IMR-90 (cell line): ENCODE measurements around the gene GRK5. TPM values are rescaled to one million over a fixed set of nuclear protein-coding genes. Genes with fewer than 3 reads are reported as not detected.
A peak's percentile ranks its signal among the peaks of the same experiment; 100 is the strongest.

ENCODE experiments used
- ATAC-seq: fragments of 200-7000 bp; cut with Tn5 transposase; 2 replicates; pipeline ENCODE4 v1.9.1; 2020; ENCODE audit warnings: low read depth, mild to moderate bottlenecking, moderate library complexity
- BruUV-seq: library from RNA; stranded (reverse); fragments of 400-500 nt; replicated peaks from 2 replicates; lab custom pipeline; 2021; lab: Mats Ljungman, UMichigan
- CTCF ChIA-PET: fragments of 300-600 bp; formaldehyde crosslinking; extraction: SDS; loops from one replicate; lab custom pipeline; 2021; ENCODE audit warnings: antibody characterized with exemption; lab: Yijun Ruan, JAX
- POLR2A ChIA-PET: fragments of 300-600 bp; sonication (Branson Sonifier 250); formaldehyde crosslinking; loops from one replicate; lab custom pipeline; 2022; ENCODE audit warnings: antibody characterized with exemption; ENCODE audit not compliant: unreplicated experiment; lab: Charles Lee
- DNase-seq: peaks from one replicate; pipeline ENCODE4 v3.0.0; 2013
- H2AFZ ChIP-seq: replicated peaks from 2 replicates; pipeline ENCODE3; 2013; ENCODE audit warnings: low read length, mild to moderate bottlenecking; ENCODE audit not compliant: poor library complexity
- H2AK5ac ChIP-seq: 2 replicates; pipeline ENCODE4 v1.6.1; 2013; ENCODE audit warnings: low read depth, low read length, inconsistent platforms
- H2AK9ac ChIP-seq: replicated peaks from 2 replicates; pipeline ENCODE3; 2013; ENCODE audit warnings: mild to moderate bottlenecking, low read depth, low read length, moderate library complexity; ENCODE audit not compliant: poor library complexity
- H2BK120ac ChIP-seq: 2 replicates; pipeline ENCODE4 v1.6.1; 2013; ENCODE audit warnings: low read depth, low read length, inconsistent platforms
- H2BK15ac ChIP-seq: 3 replicates; pipeline ENCODE4 v1.6.1; 2013; ENCODE audit warnings: low read depth, low read length, inconsistent platforms
- H2BK20ac ChIP-seq: 2 replicates; pipeline ENCODE4 v1.6.1; 2013; ENCODE audit warnings: low read depth, mild to moderate bottlenecking, inconsistent platforms, low read length, moderate library complexity
- H2BK5ac ChIP-seq: 2 replicates; pipeline ENCODE4 v1.6.1; 2013; ENCODE audit warnings: mild to moderate bottlenecking, low read depth, low read length, inconsistent platforms; ENCODE audit not compliant: poor library complexity, severe bottlenecking
- H3K14ac ChIP-seq: replicated peaks from 2 replicates; pipeline ENCODE4 v1.6.1; 2013; ENCODE audit warnings: low read depth, low read length, inconsistent platforms
- H3K18ac ChIP-seq: 2 replicates; pipeline ENCODE4 v1.6.1; 2013; ENCODE audit warnings: low read depth, low read length, control low read depth
- H3K23ac ChIP-seq: 2 replicates; pipeline ENCODE4 v1.6.1; 2013; ENCODE audit warnings: low read depth, low read length, inconsistent platforms
- H3K27ac ChIP-seq: 2 replicates; pipeline ENCODE4 v1.5.1; 2013; ENCODE audit warnings: mild to moderate bottlenecking, control low read depth, low read length; ENCODE audit not compliant: insufficient read depth
- H3K27me3 ChIP-seq: 2 replicates; pipeline ENCODE4 v1.6.1; 2013; ENCODE audit warnings: low read length; ENCODE audit not compliant: control insufficient read depth, insufficient read depth
- H3K36me3 ChIP-seq: 2 replicates; pipeline ENCODE4 v1.6.1; 2013; ENCODE audit warnings: low read length, mixed read lengths; ENCODE audit not compliant: control insufficient read depth, insufficient read depth
- H3K4ac ChIP-seq: 2 replicates; pipeline ENCODE4 v1.6.1; 2013; ENCODE audit warnings: low read depth, low read length, inconsistent platforms
- H3K4me1 ChIP-seq: 2 replicates; pipeline ENCODE4 v1.6.1; 2013; ENCODE audit warnings: low read length, mixed read lengths; ENCODE audit not compliant: control insufficient read depth, insufficient read depth
- H3K4me2 ChIP-seq: 2 replicates; pipeline ENCODE4 v1.6.1; 2013; ENCODE audit warnings: low read depth, mild to moderate bottlenecking, control low read depth, low read length, moderate library complexity
- H3K4me3 ChIP-seq: 2 replicates; pipeline ENCODE4 v1.5.1; 2013; ENCODE audit warnings: low read depth, mild to moderate bottlenecking, control low read depth, low read length, moderate library complexity; ENCODE audit not compliant: insufficient read depth
- H3K56ac ChIP-seq: 2 replicates; pipeline ENCODE4 v1.6.1; 2013; ENCODE audit warnings: low read length, inconsistent platforms; ENCODE audit not compliant: insufficient read depth; ENCODE audit errors: extremely low read depth
- H3K79me1 ChIP-seq, 2 experiments: 2 replicates each; pipeline ENCODE4 v1.6.1; 2013; ENCODE audit warnings: low read length in 2 of 2, inconsistent platforms in 1 of 2, low read depth in 1 of 2
- H3K9ac ChIP-seq: 2 replicates; pipeline ENCODE4 v1.6.1; 2013; ENCODE audit warnings: low read depth, low read length, control low read depth
- H3K9me1 ChIP-seq: 2 replicates; pipeline ENCODE4 v1.6.1; 2013; ENCODE audit warnings: low read length, inconsistent platforms; ENCODE audit not compliant: insufficient read depth
- H3K9me3 ChIP-seq: 2 replicates; pipeline ENCODE4 v1.6.1; 2013; ENCODE audit warnings: low read length; ENCODE audit not compliant: control insufficient read depth, insufficient read depth
- H4K20me1 ChIP-seq: 2 replicates; pipeline ENCODE4 v1.6.1; 2013; ENCODE audit warnings: low read length, inconsistent platforms; ENCODE audit not compliant: insufficient read depth
- H4K5ac ChIP-seq: 2 replicates; pipeline ENCODE4 v1.6.1; 2013; ENCODE audit warnings: mild to moderate bottlenecking, low read depth, low read length, control low read depth
- H4K8ac ChIP-seq, 2 experiments: 2 replicates each; pipeline ENCODE4 v1.6.1; 2013; ENCODE audit warnings: low read depth in 2 of 2, low read length in 2 of 2, control low read depth in 1 of 2, inconsistent platforms in 1 of 2
- H4K91ac ChIP-seq: 2 replicates; pipeline ENCODE4 v1.6.1; 2013; ENCODE audit warnings: low read depth, low read length, inconsistent platforms; ENCODE audit not compliant: insufficient read depth
- BHLHE40 ChIP-seq: fragments of 150-350 bp; IDR thresholded peaks from 2 replicates; pipeline ENCODE4 v1.6.1; 2016; ENCODE audit warnings: mild to moderate bottlenecking, low read depth, low read length
- CEBPB ChIP-seq: IDR thresholded peaks from 2 replicates; pipeline ENCODE4 v1.6.1; 2012; ENCODE audit warnings: low read depth, low read length, improper control_type of control experiment
- FOS ChIP-seq: fragments of 150-350 bp; IDR thresholded peaks from 2 replicates; pipeline ENCODE4 v1.6.1; 2016; ENCODE audit warnings: low read depth, low read length
- MAFK ChIP-seq: IDR thresholded peaks from 2 replicates; pipeline ENCODE4 v1.6.1; 2012; ENCODE audit warnings: low read depth, low read length, improper control_type of control experiment
- MAZ ChIP-seq: IDR thresholded peaks from 2 replicates; pipeline ENCODE4 v1.6.1; 2012; ENCODE audit warnings: low read depth, mild to moderate bottlenecking, low read length, improper control_type of control experiment, moderate library complexity, borderline replicate concordance
- MXI1 ChIP-seq: IDR thresholded peaks from 2 replicates; pipeline ENCODE4 v1.6.1; 2012; ENCODE audit warnings: low read depth, mild to moderate bottlenecking, low read length, moderate library complexity, borderline replicate concordance
- NFE2L2 ChIP-seq: fragments of 150-350 bp; IDR thresholded peaks from 2 replicates; pipeline ENCODE4 v1.6.1; 2016; ENCODE audit warnings: low read depth, mild to moderate bottlenecking, low read length
- POLR2A ChIP-seq: IDR thresholded peaks from 2 replicates; pipeline ENCODE4 v1.6.1; 2012; ENCODE audit warnings: mild to moderate bottlenecking, low read depth, low read length
- RAD21 ChIP-seq: IDR thresholded peaks from 2 replicates; pipeline ENCODE4 v1.6.1; 2012; ENCODE audit warnings: low read length, improper control_type of control experiment
- RCOR1 ChIP-seq: IDR thresholded peaks from 2 replicates; pipeline ENCODE4 v1.6.1; 2012; ENCODE audit warnings: mild to moderate bottlenecking, low read length, improper control_type of control experiment; ENCODE audit not compliant: insufficient replicate concordance
- RFX5 ChIP-seq: IDR thresholded peaks from 2 replicates; pipeline ENCODE4 v1.8.0; 2012; ENCODE audit warnings: low read depth, mild to moderate bottlenecking, low read length, moderate library complexity
- USF2 ChIP-seq: fragments of 150-350 bp; IDR thresholded peaks from 2 replicates; pipeline ENCODE4 v1.6.1; 2017; ENCODE audit warnings: mild to moderate bottlenecking, antibody characterized with exemption, low read length, low read depth
- WGBS, 2 experiments: methylation state at CpG; one replicate each; pipeline versions ENCODE4 v1.1.5 to v1.1.7; 2013; ENCODE audit warnings: missing lambda C conversion rate in 2 of 2; ENCODE audit not compliant: insufficient read length in 1 of 2; ENCODE audit errors: extremely low coverage in 2 of 2; 5-methylcytosine and 5-hydroxymethylcytosine counted together
- dilution Hi-C: fragments of 300-500 bp; cut with HindIII; formaldehyde crosslinking; loops from one replicate; pipeline ENCODE4 v1.14.3; 2018; ENCODE audit warnings: low sequenced_read_pairs; ENCODE audit not compliant: unreplicated experiment
- in situ Hi-C: fragments of 300-500 bp; cut with MboI; formaldehyde crosslinking; loops from 3 replicates; pipeline ENCODE4 v1.14.3; 2019; ENCODE audit warnings: low sequenced_read_pairs, inconsistent platforms, mixed read lengths
- intact Hi-C: fragments of 100-400 bp; cut with micrococcal nuclease; formaldehyde crosslinking; loops from 2 replicates; pipeline ENCODE4 v1.10.0; 2022
- polyA plus RNA-seq, 3 experiments: library from polyadenylated mRNA; depleted of rRNA; stranded (reverse); fragments of >200 nt; gene quantifications; 2 replicates each; pipeline ENCODE4 v1.2.3, GENCODE V29; 2012; ENCODE audit warnings: low replicate concordance in 1 of 3
- total RNA-seq: library from RNA; depleted of rRNA; stranded (reverse); fragments of >200 nt; gene quantifications from 2 replicates; pipeline ENCODE4 v1.2.3, GENCODE V29; 2012

The GRK5 gene
- total and polyA plus RNA-seq, 2 of the 4 experiments (the other 2 are of a cell fraction), result 12.9 to 16.3 TPM

GRCh38 chr10:119283387-119283786 lies 76.0 kb downstream of the GRK5 start:
- no peak overlapping the region for H3K4me2 ChIP-seq
- H3K4ac ChIP-seq, result no peak overlapping the region
- CTCF ChIA-PET, result no interaction called here
- H4K5ac ChIP-seq, result no peak overlapping the region
- H3K4me3 ChIP-seq, result no peak overlapping the region
- no peak overlapping the region for H3K27ac ChIP-seq
- ATAC-seq (no peak), DNase-seq (no peak)
- no peak overlapping the region for H4K91ac ChIP-seq
- intact Hi-C loops (no loop called here), dilution Hi-C loops (no loop called here), in situ Hi-C loops (no loop called here)
- no peak overlapping the region for H3K18ac ChIP-seq
- POLR2A ChIA-PET, result no interaction called here
- TF ChIP-seq MAZ (no peak), RAD21 (no peak), NFE2L2 (no peak), POLR2A (no peak), MAFK (no peak), USF2 (no peak), FOS (no peak), RCOR1 (no peak), MXI1 (no peak), RFX5 (no peak), BHLHE40 (no peak), CEBPB (no peak)
- H2AK9ac ChIP-seq, result peak overlapping the region; percentile 44
- no peak overlapping the region for H2AFZ ChIP-seq
- H3K23ac ChIP-seq, result peak overlapping the region; percentile 34; the same call in 1 of the 2 replicates
- no peaks in the 10 kb centered on the region for H3K9me3 ChIP-seq
- 67% methylated on average over 3 of the region's 5 CpGs; no CpG with 5 or more reads in 1 of the 2 experiments for WGBS, 2 experiments
- H3K36me3 ChIP-seq, result peaks cover 21% of the 10 kb centered on the region; the same call in 1 of the 2 replicates
- peaks cover 39 to 96% of the 10 kb centered on the region in 2 experiments for H3K79me1 ChIP-seq
- H2BK5ac ChIP-seq, result no peak overlapping the region
- H3K9ac ChIP-seq, result no peak overlapping the region
- no peak overlapping the region; the same call in 1 of the 2 replicates for H2AK5ac ChIP-seq
- no TSS peak for BruUV-seq
- H3K27me3 ChIP-seq, result no peaks in the 10 kb centered on the region
- no peak overlapping the region for H2BK120ac ChIP-seq
- no peak overlapping the region for H2BK20ac ChIP-seq
- no peak overlapping the region for H2BK15ac ChIP-seq
- no peak overlapping the region for H4K8ac ChIP-seq
- H4K20me1 ChIP-seq, result peaks cover 92% of the 10 kb centered on the region
- no peak overlapping the region for H3K56ac ChIP-seq
- H3K14ac ChIP-seq, result no peak overlapping the region
- peaks cover 43% of the 10 kb centered on the region for H3K4me1 ChIP-seq
- peaks cover 43% of the 10 kb centered on the region for H3K9me1 ChIP-seq
